Measurements from ENCODE around the gene CD93.

CD93 gene

GRCh38 chr20:23079926-23080325, 6.2 kb downstream of the CD93 start:
- no peak for DNase-seq

- DNase-seq, result no peak
Measured at GRCh38 chr20:23079016-23079351, 7.1 kb downstream of the CD93 start.

- DNase-seq, result no peak
Measured at GRCh38 chr20:23078351-23079015, 7.6 kb downstream of the CD93 start.

GRCh38 chr20:23077277-23077676, 8.8 kb downstream of the CD93 start:
- no peak for DNase-seq

GRCh38 chr20:23074052-23074451, 12.1 kb downstream of the CD93 start:
- DNase-seq, result no peak

- DNase-seq, result no peak
Measured at GRCh38 chr20:23072892-23073586, 13.1 kb downstream of the CD93 start.

- DNase-seq, result no peak
Measured at GRCh38 chr20:23071996-23072395, 14.1 kb downstream of the CD93 start.

GRCh38 chr20:23071398-23071797, 14.7 kb downstream of the CD93 start:
- DNase-seq, result no peak

- DNase-seq, result no peak
Measured at GRCh38 chr20:23069108-23069507, 17.0 kb downstream of the CD93 start.

GRCh38 chr20:23068283-23068682, 17.8 kb downstream of the CD93 start:
- no peak for DNase-seq

- no peak for DNase-seq
Measured at GRCh38 chr20:23066772-23067171, 19.4 kb downstream of the CD93 start.

GRCh38 chr20:23065266-23066201, 20.6 kb downstream of the CD93 start:
- no peak for DNase-seq

GRCh38 chr20:23063581-23063980, 22.5 kb downstream of the CD93 start:
- no peak for DNase-seq

GRCh38 chr20:23063168-23063567, 23.0 kb downstream of the CD93 start:
- DNase-seq, result no peak

GRCh38 chr20:23062632-23063031, 23.5 kb downstream of the CD93 start:
- DNase-seq, result no peak

GRCh38 chr20:23061734-23062561, 24.2 kb downstream of the CD93 start:
- DNase-seq, result no peak

GRCh38 chr20:23061262-23061661, 24.9 kb downstream of the CD93 start:
- DNase-seq, result no peak

GRCh38 chr20:23060629-23061028, 25.5 kb downstream of the CD93 start:
- no peak for DNase-seq

GRCh38 chr20:23059846-23060245, 26.3 kb downstream of the CD93 start:
- no peak for DNase-seq

- DNase-seq, result no peak
Measured at GRCh38 chr20:23059001-23059400, 27.1 kb downstream of the CD93 start.

- DNase-seq, result no peak
Measured at GRCh38 chr20:23058240-23058639, 27.9 kb downstream of the CD93 start.

GRCh38 chr20:23052904-23053303, 33.2 kb downstream of the CD93 start:
- DNase-seq, result no peak

Data from NCI-H187 treated with DMSO at 0.1 percent for 48 hours (cell line).